DND-41 (cell line): ENCODE data around the gene OR2T3.
"Not testable (repeated sequence)": the region's sequence is repeated elsewhere in the genome, so short reads cannot be mapped to it uniquely, and the experiment has no call there.

ENCODE experiments used
- ATAC-seq: fragments of 200-7000 bp; cut with Tn5 transposase; 3 replicates; pipeline ENCODE4 v1.9.1; 2021; ENCODE audit warnings: low read depth; ENCODE audit not compliant: insufficient read depth
- DNase-seq: peaks from one replicate; pipeline ENCODE4 v3.0.0-alpha.2; 2020
- H2AFZ ChIP-seq: 2 replicates; pipeline ENCODE4 v1.6.0; 2012; ENCODE audit warnings: low read depth, low read length
- H3K27ac ChIP-seq: 2 replicates; pipeline ENCODE4 v1.5.1; 2012; ENCODE audit warnings: low read length, inconsistent platforms
- H3K27me3 ChIP-seq: fragments of 200-600 bp; sonication (generic); 2 replicates; pipeline ENCODE4 v1.6.0; 2012; ENCODE audit warnings: low read length, mild to moderate bottlenecking, inconsistent platforms; ENCODE audit not compliant: insufficient read depth, poor library complexity
- H3K36me3 ChIP-seq: 2 replicates; pipeline ENCODE4 v1.5.1; 2012; ENCODE audit warnings: low read length, inconsistent platforms; ENCODE audit not compliant: insufficient read depth
- H3K4me1 ChIP-seq: 2 replicates; pipeline ENCODE4 v1.5.1; 2012; ENCODE audit warnings: mild to moderate bottlenecking, low read length; ENCODE audit not compliant: insufficient read depth
- H3K4me2 ChIP-seq: 2 replicates; pipeline ENCODE4 v1.6.0; 2012; ENCODE audit warnings: mild to moderate bottlenecking, moderate library complexity, low read length, inconsistent platforms; ENCODE audit not compliant: insufficient read depth
- H3K4me3 ChIP-seq, 2 experiments: fragments of 200-600 bp in 1 of 2; shearing (Covaris generic) in 1 of 2; 2 replicates each; pipeline ENCODE4 v1.5.1; 2012 to 2016; ENCODE audit warnings: inconsistent platforms in 2 of 2, low read length in 2 of 2, mild to moderate bottlenecking in 2 of 2, low read depth in 1 of 2, moderate library complexity in 1 of 2
- H3K79me2 ChIP-seq: 2 replicates; pipeline ENCODE4 v1.6.0; 2012; ENCODE audit warnings: low read length, inconsistent platforms; ENCODE audit not compliant: insufficient read depth
- H3K9ac ChIP-seq: 2 replicates; pipeline ENCODE4 v1.6.0; 2012; ENCODE audit warnings: low read depth, mild to moderate bottlenecking, inconsistent platforms, low read length, moderate library complexity
- H3K9me3 ChIP-seq: 2 replicates; pipeline ENCODE4 v1.5.1; 2012; ENCODE audit warnings: low read length, moderate library complexity, mild to moderate bottlenecking, inconsistent platforms; ENCODE audit not compliant: insufficient read depth, severe bottlenecking
- H4K20me1 ChIP-seq: 2 replicates; pipeline ENCODE4 v1.6.0; 2012; ENCODE audit warnings: low read length; ENCODE audit not compliant: insufficient read depth

Gene OR2T3

GRCh38 chr1:248438668-248439067, 34.5 kb upstream of the OR2T3 start:
- H3K27ac ChIP-seq, H3K4me3 ChIP-seq, H3K79me2 ChIP-seq, H3K9me3 ChIP-seq, H3K4me1 ChIP-seq, DNase-seq, H4K20me1 ChIP-seq, H2AFZ ChIP-seq, H3K27me3 ChIP-seq, H3K4me2 ChIP-seq, ATAC-seq, H3K9ac ChIP-seq, H3K36me3 ChIP-seq: not testable (repeated sequence)

- H3K9ac ChIP-seq, H3K4me1 ChIP-seq, ATAC-seq, H2AFZ ChIP-seq, H4K20me1 ChIP-seq, H3K36me3 ChIP-seq, H3K79me2 ChIP-seq, DNase-seq, H3K4me2 ChIP-seq, H3K27me3 ChIP-seq, H3K9me3 ChIP-seq, H3K4me3 ChIP-seq, H3K27ac ChIP-seq: not testable (repeated sequence)
Observed at GRCh38 chr1:248439283-248439682, 33.9 kb upstream of the OR2T3 start.

GRCh38 chr1:248442500-248443277, 30.5 kb upstream of the OR2T3 start:
- not testable (repeated sequence) for H3K4me2 ChIP-seq, ATAC-seq, H3K9ac ChIP-seq, H4K20me1 ChIP-seq, H3K27me3 ChIP-seq, H3K27ac ChIP-seq, H3K4me3 ChIP-seq, H3K4me1 ChIP-seq, H3K79me2 ChIP-seq, DNase-seq, H2AFZ ChIP-seq, H3K36me3 ChIP-seq, H3K9me3 ChIP-seq

- not testable (repeated sequence) for H3K27me3 ChIP-seq, H3K9ac ChIP-seq, H3K9me3 ChIP-seq, H4K20me1 ChIP-seq, H3K36me3 ChIP-seq, H2AFZ ChIP-seq, H3K27ac ChIP-seq, DNase-seq, ATAC-seq, H3K79me2 ChIP-seq, H3K4me2 ChIP-seq, H3K4me1 ChIP-seq, H3K4me3 ChIP-seq
Observed at GRCh38 chr1:248444603-248445002, 28.5 kb upstream of the OR2T3 start.

GRCh38 chr1:248445399-248445798, 27.8 kb upstream of the OR2T3 start, which contains the start of gene OR2T2:
Gene OR2T2 (plus strand): TSS chr1:248445637. CDS start chr1:248452798, 7,161 bp downstream.
- not testable (repeated sequence) for H3K9me3 ChIP-seq, H3K4me3 ChIP-seq, H3K79me2 ChIP-seq, H3K9ac ChIP-seq, H3K27ac ChIP-seq, H3K4me1 ChIP-seq, H2AFZ ChIP-seq, H3K27me3 ChIP-seq, H3K4me2 ChIP-seq, ATAC-seq, H4K20me1 ChIP-seq, DNase-seq, H3K36me3 ChIP-seq

- not testable (repeated sequence) for H3K36me3 ChIP-seq, H3K4me2 ChIP-seq, H3K79me2 ChIP-seq, H3K27me3 ChIP-seq, H4K20me1 ChIP-seq, H3K9me3 ChIP-seq, H3K9ac ChIP-seq, H3K27ac ChIP-seq, ATAC-seq, H3K4me1 ChIP-seq, DNase-seq, H3K4me3 ChIP-seq, H2AFZ ChIP-seq
Observed at GRCh38 chr1:248448409-248449074, 24.6 kb upstream of the OR2T3 start.

GRCh38 chr1:248449821-248450465, 23.2 kb upstream of the OR2T3 start:
- H3K4me2 ChIP-seq = not testable (repeated sequence)

More at GRCh38 chr1:248449821-248450465, 23.2 kb upstream of the OR2T3 start:
- not testable (repeated sequence) for H3K9ac ChIP-seq, H3K79me2 ChIP-seq, DNase-seq, H2AFZ ChIP-seq, H3K4me1 ChIP-seq, H3K36me3 ChIP-seq, H4K20me1 ChIP-seq, H3K9me3 ChIP-seq, H3K27me3 ChIP-seq, ATAC-seq, H3K27ac ChIP-seq, H3K4me3 ChIP-seq
